HepG2 (cell line): ENCODE results near the gene TJP2. TPM values are rescaled to one million over a fixed set of nuclear protein-coding genes. Genes with fewer than 3 reads are reported as not detected.

Experiments
- ATAC-seq: fragments of 200-7000 bp; cut with Tn5 transposase; 3 replicates; pipeline ENCODE4 v1.9.1; 2020; ENCODE audit warnings: mild to moderate bottlenecking, moderate library complexity
- BruUV-seq: library from RNA; stranded (reverse); fragments of 400-500 nt; replicated peaks from 2 replicates; lab custom pipeline; 2021; lab: Mats Ljungman, UMichigan
- CTCF ChIA-PET: fragments of 300-600 bp; formaldehyde crosslinking; extraction: SDS; loops from one replicate; lab custom pipeline; 2021; ENCODE audit warnings: low total read pairs, inconsistent platforms, low intra/inter-chr PET ratio; lab: Yijun Ruan, JAX
- POLR2A ChIA-PET: fragments of 350-600 bp; sonication (Branson Sonifier 250); formaldehyde crosslinking; loops from one replicate; lab custom pipeline; 2020; ENCODE audit warnings: antibody characterized with exemption, inconsistent platforms; lab: Yijun Ruan, JAX
- DNase-seq: peaks from one replicate; pipeline ENCODE4 v3.0.0-alpha.2; 2015; ENCODE audit warnings: low spot score
- FAIRE-seq: peaks from 3 replicates; lab custom pipeline; 2011; peaks lifted over from hg19 to GRCh38; lab: Jason Lieb, UNC
- H2AFZ ChIP-seq: one replicate; pipeline ENCODE4 v1.6.1; 2011; ENCODE audit warnings: low read length, inconsistent platforms
- H3K27ac ChIP-seq: fragments of 300-600 bp; 3 replicates; pipeline ENCODE4 v1.8.0; 2011; ENCODE audit warnings: mixed run types, mild to moderate bottlenecking, mixed read lengths, low read length, inconsistent platforms; ENCODE audit not compliant: insufficient read depth; ENCODE audit errors: extremely low read length
- H3K27me3 ChIP-seq, 2 experiments: fragments of 200-600 bp in 1 of 2; 2 replicates in 1 of 2; 3 replicates in 1 of 2; pipeline versions ENCODE4 v1.6.0 to v1.8.0; 2011; ENCODE audit warnings: low read length in 2 of 2, mild to moderate bottlenecking in 2 of 2, moderate library complexity in 2 of 2, inconsistent platforms in 1 of 2; ENCODE audit not compliant: insufficient read depth in 2 of 2, control insufficient read depth in 1 of 2
- H3K36me3 ChIP-seq, 2 experiments: fragments of 200-600 bp in 1 of 2; replicated peaks in 1 of 2; 2 replicates in 1 of 2; 3 replicates in 1 of 2; pipeline versions ENCODE4 v1.5.1 to v1.8.0; 2011; ENCODE audit warnings: low read length in 2 of 2, inconsistent platforms in 1 of 2; ENCODE audit not compliant: insufficient read depth in 2 of 2, control insufficient read depth in 1 of 2
- H3K4me1 ChIP-seq: 2 replicates; pipeline ENCODE4 v1.5.1; 2012; ENCODE audit warnings: low read length, inconsistent platforms; ENCODE audit not compliant: insufficient read depth
- H3K4me2 ChIP-seq: 2 replicates; pipeline ENCODE4 v1.6.0; 2011; ENCODE audit warnings: low read depth, low read length, inconsistent platforms
- H3K4me3 ChIP-seq, 3 experiments: fragments of 200-600 bp in 1 of 3; sonication (generic), shearing (Covaris generic) in 1 of 3; replicated peaks in 1 of 3; 2 replicates each; pipeline ENCODE4 v1.5.1; 2011 to 2016; ENCODE audit warnings: low read length in 3 of 3, inconsistent platforms in 2 of 3, low read depth in 2 of 3, mild to moderate bottlenecking in 2 of 3, control low read depth in 1 of 3, mixed read lengths in 1 of 3; ENCODE audit not compliant: insufficient read depth in 1 of 3
- H3K79me2 ChIP-seq: one replicate; pipeline ENCODE4 v1.6.1; 2011; ENCODE audit warnings: low read length, inconsistent platforms; ENCODE audit not compliant: insufficient read depth
- H3K9ac ChIP-seq: 2 replicates; pipeline ENCODE4 v1.6.0; 2011; ENCODE audit warnings: mild to moderate bottlenecking, low read depth, low read length, inconsistent platforms; ENCODE audit not compliant: insufficient read depth
- H3K9me3 ChIP-seq: 2 replicates; pipeline ENCODE4 v1.5.1; 2012; ENCODE audit warnings: mild to moderate bottlenecking, low read length
- H4K20me1 ChIP-seq: 2 replicates; pipeline ENCODE4 v1.6.0; 2011; ENCODE audit warnings: inconsistent platforms, mild to moderate bottlenecking, low read length, moderate library complexity; ENCODE audit not compliant: insufficient read depth
- GFI1 ChIP-seq: sonication (generic); formaldehyde crosslinking; IDR thresholded peaks from 2 replicates; pipeline ENCODE4 v1.5.0; 2020; ENCODE audit warnings: missing genetic modification reagents, mild to moderate bottlenecking, borderline replicate concordance
- ZBTB1 ChIP-seq: sonication (generic); formaldehyde crosslinking; IDR thresholded peaks from 2 replicates; pipeline ENCODE4 v1.4.0; 2020; ENCODE audit warnings: missing genetic modification reagents, borderline replicate concordance
- ZBTB8A ChIP-seq: sonication (generic); formaldehyde crosslinking; IDR thresholded peaks from 2 replicates; pipeline ENCODE4 v1.4.0; 2020; ENCODE audit warnings: mild to moderate bottlenecking, low read depth, missing genetic modification reagents, borderline replicate concordance
- ZEB1 ChIP-seq: IDR thresholded peaks from 2 replicates; pipeline ENCODE4 v1.6.1; 2012; ENCODE audit warnings: mild to moderate bottlenecking, low read depth, inconsistent platforms; ENCODE audit not compliant: insufficient replicate concordance
- ZFP41 ChIP-seq: sonication (generic); formaldehyde crosslinking; IDR thresholded peaks from 2 replicates; pipeline ENCODE4 v1.4.0; 2020; ENCODE audit warnings: mild to moderate bottlenecking, missing genetic modification reagents, borderline replicate concordance
- WGBS: methylation state at CpG from one replicate; pipeline ENCODE4 v1.1.6; 2017; ENCODE audit warnings: low lambda C conversion rate; 5-methylcytosine and 5-hydroxymethylcytosine counted together
- in situ Hi-C: cut with HindIII; loops from 2 replicates; pipeline ENCODE4 v1.10.0; 2017; ENCODE audit warnings: low pct_unique_long_range_greater_than_20kb; ENCODE audit not compliant: extremely low pct_ligation_motif_present
- intact Hi-C: fragments of 100-400 bp; cut with micrococcal nuclease; formaldehyde crosslinking; loops from one replicate; pipeline ENCODE4 v1.10.0; 2022; ENCODE audit not compliant: unreplicated experiment
- polyA plus RNA-seq, 8 experiments: library from polyadenylated mRNA; depleted of rRNA in 3 of 8; stranded (reverse) in 7 of 8; unstranded in 1 of 8; fragments of >200 nt; fragmentation: Illumina TruSeq in 4 of 8; extraction: Trizol in 4 of 8; gene quantifications; 2 replicates each; pipeline versions ENCODE4 v1.2.1 to v1.2.3, GENCODE V29; 2011 to 2016; ENCODE audit warnings: low read depth in 4 of 8, missing spikeins in 1 of 8, mixed read lengths in 1 of 8; ENCODE audit not compliant: insufficient read depth in 1 of 8
- total RNA-seq, 5 experiments: library from RNA; depleted of rRNA; stranded (reverse); fragments of >200 nt; fragmentation: Illumina TruSeq; extraction: Trizol; gene quantifications; 2 replicates each; pipeline ENCODE4 v1.2.3, GENCODE V29; 2016; ENCODE audit warnings: low read depth in 1 of 5
- TF ChIP-seq, protein P1 (sequence below): sonication (generic); formaldehyde crosslinking; IDR thresholded peaks from 2 replicates; pipeline ENCODE4 v1.5.1; 2020; ENCODE audit warnings: missing genetic modification reagents, mild to moderate bottlenecking, borderline replicate concordance
- TF ChIP-seq, protein P2 (sequence below): sonication (generic); formaldehyde crosslinking; IDR thresholded peaks from 2 replicates; pipeline ENCODE4 v1.8.0; 2022; ENCODE audit warnings: mild to moderate bottlenecking, missing genetic modification reagents, borderline replicate concordance
- TF ChIP-seq, protein P3 (sequence below): sonication (generic); formaldehyde crosslinking; IDR thresholded peaks from 2 replicates; pipeline ENCODE4 v1.4.0; 2020; ENCODE audit warnings: missing genetic modification reagents, borderline replicate concordance

TJP2 gene
- total and polyA plus RNA-seq, 2 of the 13 experiments (the other 11 are each of a cell fraction or from before 2014, with no cell fraction given) = 109 to 110 TPM

DNA sequence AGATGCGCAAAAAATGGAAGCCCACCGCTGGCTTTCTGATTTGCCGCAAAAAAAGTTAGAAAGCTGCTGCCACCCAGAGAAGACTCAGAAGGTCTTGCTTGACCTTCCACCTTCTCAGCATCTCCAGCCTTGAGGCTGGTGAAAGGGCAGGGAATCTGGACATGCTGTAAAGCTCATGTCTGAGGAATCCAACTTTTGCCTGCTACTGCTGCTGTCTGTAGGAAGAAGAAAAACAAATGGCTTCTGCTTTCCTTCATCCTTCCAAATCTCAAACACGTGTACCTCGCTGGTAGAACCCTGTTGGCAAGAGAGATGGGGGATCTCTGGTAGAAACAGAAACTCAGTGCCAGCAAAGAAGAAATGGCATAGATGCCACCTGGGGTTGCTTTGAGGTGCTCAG, 10.2 kb downstream of the TJP2 start:
- in situ Hi-C loops (no loop called here), intact Hi-C loops (no loop called here)
- no peaks in the 10 kb centered on the region for H3K9me3 ChIP-seq
- no peak overlapping the region for H2AFZ ChIP-seq
- H3K4me3 ChIP-seq = no peak overlapping the region
- TF ChIP-seq ZEB1 (no peak), GFI1 (CRISPR knock-in tag) (no peak), ZBTB1 (CRISPR knock-in tag) (no peak), ZBTB8A (CRISPR knock-in tag) (no peak), ZFP41 (CRISPR knock-in tag) (no peak)
- TF ChIP-seq, protein P1, sequence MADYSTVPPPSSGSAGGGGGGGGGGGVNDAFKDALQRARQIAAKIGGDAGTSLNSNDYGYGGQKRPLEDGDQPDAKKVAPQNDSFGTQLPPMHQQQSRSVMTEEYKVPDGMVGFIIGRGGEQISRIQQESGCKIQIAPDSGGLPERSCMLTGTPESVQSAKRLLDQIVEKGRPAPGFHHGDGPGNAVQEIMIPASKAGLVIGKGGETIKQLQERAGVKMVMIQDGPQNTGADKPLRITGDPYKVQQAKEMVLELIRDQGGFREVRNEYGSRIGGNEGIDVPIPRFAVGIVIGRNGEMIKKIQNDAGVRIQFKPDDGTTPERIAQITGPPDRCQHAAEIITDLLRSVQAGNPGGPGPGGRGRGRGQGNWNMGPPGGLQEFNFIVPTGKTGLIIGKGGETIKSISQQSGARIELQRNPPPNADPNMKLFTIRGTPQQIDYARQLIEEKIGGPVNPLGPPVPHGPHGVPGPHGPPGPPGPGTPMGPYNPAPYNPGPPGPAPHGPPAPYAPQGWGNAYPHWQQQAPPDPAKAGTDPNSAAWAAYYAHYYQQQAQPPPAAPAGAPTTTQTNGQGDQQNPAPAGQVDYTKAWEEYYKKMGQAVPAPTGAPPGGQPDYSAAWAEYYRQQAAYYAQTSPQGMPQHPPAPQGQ (CRISPR knock-in tag) = no peak
- TF ChIP-seq, protein P2, sequence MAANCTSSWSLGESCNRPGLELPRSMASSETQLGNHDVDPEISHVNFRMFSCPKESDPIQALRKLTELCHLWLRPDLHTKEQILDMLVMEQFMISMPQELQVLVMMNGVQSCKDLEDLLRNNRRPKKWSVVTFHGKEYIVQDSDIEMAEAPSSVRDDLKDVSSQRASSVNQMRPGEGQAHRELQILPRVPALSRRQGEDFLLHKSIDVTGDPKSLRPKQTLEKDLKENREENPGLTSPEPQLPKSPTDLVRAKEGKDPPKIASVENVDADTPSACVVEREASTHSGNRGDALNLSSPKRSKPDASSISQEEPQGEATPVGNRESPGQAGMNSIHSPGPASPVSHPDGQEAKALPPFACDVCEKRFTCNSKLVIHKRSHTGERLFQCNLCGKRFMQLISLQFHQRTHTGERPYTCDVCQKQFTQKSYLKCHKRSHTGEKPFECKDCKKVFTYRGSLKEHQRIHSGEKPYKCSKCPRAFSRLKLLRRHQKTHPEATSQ = no peak
- TF ChIP-seq, protein P3, sequence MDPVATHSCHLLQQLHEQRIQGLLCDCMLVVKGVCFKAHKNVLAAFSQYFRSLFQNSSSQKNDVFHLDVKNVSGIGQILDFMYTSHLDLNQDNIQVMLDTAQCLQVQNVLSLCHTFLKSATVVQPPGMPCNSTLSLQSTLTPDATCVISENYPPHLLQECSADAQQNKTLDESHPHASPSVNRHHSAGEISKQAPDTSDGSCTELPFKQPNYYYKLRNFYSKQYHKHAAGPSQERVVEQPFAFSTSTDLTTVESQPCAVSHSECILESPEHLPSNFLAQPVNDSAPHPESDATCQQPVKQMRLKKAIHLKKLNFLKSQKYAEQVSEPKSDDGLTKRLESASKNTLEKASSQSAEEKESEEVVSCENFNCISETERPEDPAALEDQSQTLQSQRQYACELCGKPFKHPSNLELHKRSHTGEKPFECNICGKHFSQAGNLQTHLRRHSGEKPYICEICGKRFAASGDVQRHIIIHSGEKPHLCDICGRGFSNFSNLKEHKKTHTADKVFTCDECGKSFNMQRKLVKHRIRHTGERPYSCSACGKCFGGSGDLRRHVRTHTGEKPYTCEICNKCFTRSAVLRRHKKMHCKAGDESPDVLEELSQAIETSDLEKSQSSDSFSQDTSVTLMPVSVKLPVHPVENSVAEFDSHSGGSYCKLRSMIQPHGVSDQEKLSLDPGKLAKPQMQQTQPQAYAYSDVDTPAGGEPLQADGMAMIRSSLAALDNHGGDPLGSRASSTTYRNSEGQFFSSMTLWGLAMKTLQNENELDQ = no peak
- H3K4me1 ChIP-seq = peaks cover 99% of the 10 kb centered on the region
- no TSS peak for BruUV-seq
- H3K4me2 ChIP-seq = no peak overlapping the region
- ATAC-seq (no peak), FAIRE-seq (no peak), DNase-seq (no peak)
- H3K27me3 ChIP-seq = no peaks in the 10 kb centered on the region
- H3K9ac ChIP-seq = 0 out of 2 replicates have a peak overlapping the region, but pooled peaks have one; percentile 4
- H3K79me2 ChIP-seq = peaks cover 86% of the 10 kb centered on the region
- ChIA-PET POLR2A (interaction anchor here (0.9 to 3.0 kb wide), 2 partner anchors 10 to 30 kb away, joined by 4 to 19 read pairs; partner anchors contain the start of gene TJP2), CTCF (no interaction called here)
- peaks cover 10% of the 10 kb centered on the region for H4K20me1 ChIP-seq
- H3K36me3 ChIP-seq = peaks cover 4 to 29% of the 10 kb centered on the region in 2 experiments
- H3K27ac ChIP-seq = no peak overlapping the region
- over 99% methylated on average over 5 of the region's 5 CpGs for WGBS
